GM18867 (cell line): ENCODE data around the gene MLN.
"Not testable (repeated sequence)": the region's sequence is repeated elsewhere in the genome, so short reads cannot be mapped to it uniquely, and the experiment has no call there.

Source experiments
- ATAC-seq: cut with Tn5 transposase; IDR thresholded peaks from one replicate; pipeline ENCODE4 v1.9.1; 2021; ENCODE audit warnings: mild to moderate bottlenecking, moderate library complexity; ENCODE audit not compliant: unreplicated experiment

MLN gene

GRCh38 chr6:33836806-33837469 is 33.1 kb upstream of the MLN start:
- ATAC-seq: no peak

- ATAC-seq: no peak
Observed at GRCh38 chr6:33834401-33835392, 30.9 kb upstream of the MLN start.

- no peak for ATAC-seq
Observed at GRCh38 chr6:33833599-33833998, 29.8 kb upstream of the MLN start.

GRCh38 chr6:33832831-33833230 is 29.0 kb upstream of the MLN start:
- not testable (repeated sequence) for ATAC-seq

GRCh38 chr6:33831725-33832124 is 27.9 kb upstream of the MLN start:
- not testable (repeated sequence) for ATAC-seq

- no peak for ATAC-seq
Observed at GRCh38 chr6:33830635-33831240, 26.9 kb upstream of the MLN start.

GRCh38 chr6:33828764-33829731 is 25.2 kb upstream of the MLN start:
- no peak for ATAC-seq

GRCh38 chr6:33828452-33828763 is 24.6 kb upstream of the MLN start:
- no peak for ATAC-seq

GRCh38 chr6:33827546-33828451 is 24.0 kb upstream of the MLN start:
- no peak for ATAC-seq

GRCh38 chr6:33826537-33826936 is 22.7 kb upstream of the MLN start:
- no peak for ATAC-seq

- no peak for ATAC-seq
Observed at GRCh38 chr6:33824461-33825154, 20.8 kb upstream of the MLN start.

- no peak for ATAC-seq
Observed at GRCh38 chr6:33823806-33824205, 20.0 kb upstream of the MLN start.

GRCh38 chr6:33822575-33823395 is 19.0 kb upstream of the MLN start:
- no peak for ATAC-seq

GRCh38 chr6:33820784-33821520 is 17.1 kb upstream of the MLN start:
- ATAC-seq: no peak

GRCh38 chr6:33820243-33820642 is 16.4 kb upstream of the MLN start:
- ATAC-seq: no peak

GRCh38 chr6:33819021-33819420 is 15.2 kb upstream of the MLN start:
- ATAC-seq: no peak

GRCh38 chr6:33818293-33818692 is 14.5 kb upstream of the MLN start:
- no peak for ATAC-seq

- no peak for ATAC-seq
Observed at GRCh38 chr6:33817489-33817888, 13.7 kb upstream of the MLN start.
